Measurements from ENCODE around the gene C6orf52.
"Not testable (repeated sequence)": the region's sequence is repeated elsewhere in the genome, so short reads cannot be mapped to it uniquely, and the experiment has no call there.

The C6orf52 gene

GRCh38 chr6:10695086-10695657 is 756 bp upstream of the C6orf52 start:
- DNase-seq (ENCODE audit: low read depth): no peak

- DNase-seq (ENCODE audit: low read depth): no peak
These were observed 1.4 kb downstream of the C6orf52 start for GRCh38 chr6:10692965-10693538.

- DNase-seq (ENCODE audit: low read depth): no peak
These were observed 3.6 kb downstream of the C6orf52 start for GRCh38 chr6:10690651-10691445.

GRCh38 chr6:10687582-10687981 is 6.8 kb downstream of the C6orf52 start:
- no peak for DNase-seq (ENCODE audit: low read depth)

GRCh38 chr6:10686901-10687300 is 7.5 kb downstream of the C6orf52 start:
- no peak for DNase-seq (ENCODE audit: low read depth)

- DNase-seq (ENCODE audit: low read depth): no peak
These were observed 9.1 kb downstream of the C6orf52 start for GRCh38 chr6:10685092-10685915.

- DNase-seq (ENCODE audit: low read depth): no peak
These were observed 9.8 kb downstream of the C6orf52 start for GRCh38 chr6:10684618-10685017.

- no peak for DNase-seq (ENCODE audit: low read depth)
These were observed 11.9 kb downstream of the C6orf52 start for GRCh38 chr6:10682355-10682988.

GRCh38 chr6:10681795-10682194 is 12.6 kb downstream of the C6orf52 start:
- no peak for DNase-seq (ENCODE audit: low read depth)

- no peak for DNase-seq (ENCODE audit: low read depth)
These were observed 16.0 kb downstream of the C6orf52 start for GRCh38 chr6:10678456-10678855.

- no peak for DNase-seq (ENCODE audit: low read depth)
These were observed 18.0 kb downstream of the C6orf52 start for GRCh38 chr6:10676403-10676802.

GRCh38 chr6:10668126-10668917 is 26.1 kb downstream of the C6orf52 start:
- no peak for DNase-seq (ENCODE audit: low read depth)

- DNase-seq (ENCODE audit: low read depth): not testable (repeated sequence)
These were observed 28.8 kb downstream of the C6orf52 start for GRCh38 chr6:10665595-10665994.

GRCh38 chr6:10662742-10663141 is 31.7 kb downstream of the C6orf52 start:
- DNase-seq (ENCODE audit: low read depth): no peak

- no peak for DNase-seq (ENCODE audit: low read depth)
These were observed 32.2 kb downstream of the C6orf52 start for GRCh38 chr6:10662207-10662606.

- DNase-seq (ENCODE audit: low read depth): not testable (repeated sequence)
These were observed 33.8 kb downstream of the C6orf52 start for GRCh38 chr6:10660431-10661191.

GRCh38 chr6:10659699-10660348 is 34.6 kb downstream of the C6orf52 start:
- no peak for DNase-seq (ENCODE audit: low read depth)

GRCh38 chr6:10658910-10659698 is 35.3 kb downstream of the C6orf52 start:
- no peak for DNase-seq (ENCODE audit: low read depth)

GRCh38 chr6:10655508-10656055 is 38.8 kb downstream of the C6orf52 start:
- no peak for DNase-seq (ENCODE audit: low read depth)

All from activated T-cell treated with anti-CD3 and anti-CD28 coated beads for 1 hour (primary cell).